Stomach (tissue), 9 donors: ENCODE measurements around the gene ACSL4. TPM values are rescaled to one million over a fixed set of nuclear protein-coding genes. Genes with fewer than 3 reads are reported as not detected.
"Not testable (repeated sequence)": the region's sequence is repeated elsewhere in the genome, so short reads cannot be mapped to it uniquely, and the experiment has no call there.

Source experiments
- DNase-seq, 2 donors: peaks; one replicate each; pipeline versions ENCODE4 v3.0.0 to v3.0.0-alpha.2; 2013 to 2019
- H3K27ac ChIP-seq, 5 donors: fragments of 200-600 bp in 4 of 5; sonication (generic) in 4 of 5; one replicate each; pipeline ENCODE4 v1.5.1; 2013 to 2019; ENCODE audit warnings: mild to moderate bottlenecking in 1 of 5, moderate library complexity in 1 of 5
- H3K27me3 ChIP-seq, 3 donors: fragments of 200-600 bp; sonication (generic); one replicate each; pipeline ENCODE4 v1.5.1; 2017 to 2019; ENCODE audit warnings: mixed run types in 1 of 3
- H3K36me3 ChIP-seq, 4 donors: fragments of 200-600 bp; sonication (generic); 1 replicate in 3 of 4; 2 replicates in 1 of 4; pipeline ENCODE4 v1.5.1; 2016 to 2019
- H3K4me1 ChIP-seq, 4 donors: fragments of 200-600 bp; sonication (generic); one replicate each; pipeline ENCODE4 v1.5.1; 2016 to 2019
- H3K4me3 ChIP-seq, 4 donors: fragments of 200-600 bp; sonication (generic) in 3 of 4; one replicate each; pipeline ENCODE4 v1.5.1; 2016 to 2019; ENCODE audit warnings: mild to moderate bottlenecking in 1 of 4
- H3K9me3 ChIP-seq, 4 donors: fragments of 200-600 bp; sonication (generic); one replicate each; pipeline ENCODE4 v1.5.1; 2016 to 2019
- EP300 ChIP-seq: sonication (generic); formaldehyde crosslinking; IDR thresholded peaks from one replicate; pipeline ENCODE4 v1.6.1; 2017; ENCODE audit warnings: antibody characterized with exemption
- POLR2A ChIP-seq, 4 donors: fragments of 450-650 bp; IDR thresholded peaks; one replicate each; pipeline ENCODE4 v1.6.1; 2016; ENCODE audit warnings: antibody characterized with exemption in 4 of 4, control low read depth in 2 of 4, mild to moderate bottlenecking in 1 of 4, moderate library complexity in 1 of 4
- POLR2AphosphoS5 ChIP-seq, 3 donors: sonication (generic); formaldehyde crosslinking; IDR thresholded peaks; one replicate each; pipeline ENCODE4 v1.6.1; 2016; ENCODE audit warnings: antibody characterized with exemption in 3 of 3
- WGBS, 5 donors: extraction: QIAGEN DNeasy Blood & Tissue Kit in 3 of 5; methylation state at CpG; one replicate each; pipeline versions ENCODE4 v1.1.5 to v1.1.7; 2013 to 2018; 5-methylcytosine and 5-hydroxymethylcytosine counted together
- intact Hi-C: fragments of 100-400 bp; cut with DNase I; formaldehyde crosslinking; loops from one replicate; pipeline ENCODE4 v1.15.1; 2023; ENCODE audit warnings: low total_unique reads
- polyA plus RNA-seq, 3 donors: library from polyadenylated mRNA; stranded (reverse); fragments of 200-250 nt; gene quantifications; one replicate each; pipeline ENCODE4 v1.2.3, GENCODE V29; 2013
- total RNA-seq, 5 donors: library from RNA; depleted of rRNA; stranded (reverse); fragments of >200 nt; gene quantifications; one replicate each; pipeline versions ENCODE4 v1.1.0 to v1.2.3, GENCODE V29; 2014 to 2016
- TF ChIP-seq, protein P1 (sequence below), 7 experiments: fragments of 450-650 bp in 4 of 7; fragments of 200-600 bp in 3 of 7; sonication (generic) in 3 of 7; IDR thresholded peaks; one replicate each; pipeline ENCODE4 v1.5.1; 2016 to 2019; ENCODE audit warnings: antibody characterized with exemption in 7 of 7, control low read depth in 2 of 7, mild to moderate bottlenecking in 1 of 7
- donor health status: healthy with polysubstance abuse.
- donor health status: Bipolar disorder and iron deficiency.
- donor health status: healthy.

The ACSL4 gene
- total and polyA plus RNA-seq, 8 donors, result 4.1 to 53.4 (median 34.1) TPM

DNA sequence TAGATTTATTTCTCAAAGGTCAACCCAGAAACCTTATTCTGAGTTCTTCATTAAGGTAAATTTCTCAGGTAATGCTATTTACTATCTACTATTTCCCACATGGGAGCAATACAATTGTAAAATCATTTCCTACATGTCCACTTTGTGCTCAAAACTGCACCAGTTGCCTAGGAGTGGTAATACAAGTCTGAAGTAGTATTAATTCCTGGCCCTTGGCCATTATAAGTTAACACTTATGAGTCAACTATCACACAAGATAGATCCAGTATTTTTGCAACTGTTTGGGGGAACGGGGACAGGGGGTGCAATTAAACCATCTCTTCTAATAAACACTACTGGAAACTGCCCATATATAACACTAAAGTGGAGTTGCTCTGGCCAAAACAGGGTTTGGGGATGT lies 48.9 kb downstream of the ACSL4 start:
- H3K4me1 ChIP-seq, result no peaks in the 10 kb centered on the region
- no peaks in the 10 kb centered on the region for H3K27me3 ChIP-seq
- H3K36me3 ChIP-seq, result peaks cover 0 to 17% (median 9%) of the 10 kb centered on the region in 4 donors
- intact Hi-C loops, result no loop called here
- H3K9me3 ChIP-seq, result no peaks in the 10 kb centered on the region
- no peak overlapping the region for H3K4me3 ChIP-seq
- DNase-seq, result no peak
- WGBS, 5 donors, result 31 to 76% (median 64%) methylated on average over 1 of the region's 1 CpG
- no peak for TF ChIP-seq POLR2AphosphoS5 (IDR thresholded peaks at IDR 0.05)
- no peak for TF ChIP-seq POLR2A (IDR thresholded peaks at IDR 0.05)
- TF ChIP-seq, protein P1, sequence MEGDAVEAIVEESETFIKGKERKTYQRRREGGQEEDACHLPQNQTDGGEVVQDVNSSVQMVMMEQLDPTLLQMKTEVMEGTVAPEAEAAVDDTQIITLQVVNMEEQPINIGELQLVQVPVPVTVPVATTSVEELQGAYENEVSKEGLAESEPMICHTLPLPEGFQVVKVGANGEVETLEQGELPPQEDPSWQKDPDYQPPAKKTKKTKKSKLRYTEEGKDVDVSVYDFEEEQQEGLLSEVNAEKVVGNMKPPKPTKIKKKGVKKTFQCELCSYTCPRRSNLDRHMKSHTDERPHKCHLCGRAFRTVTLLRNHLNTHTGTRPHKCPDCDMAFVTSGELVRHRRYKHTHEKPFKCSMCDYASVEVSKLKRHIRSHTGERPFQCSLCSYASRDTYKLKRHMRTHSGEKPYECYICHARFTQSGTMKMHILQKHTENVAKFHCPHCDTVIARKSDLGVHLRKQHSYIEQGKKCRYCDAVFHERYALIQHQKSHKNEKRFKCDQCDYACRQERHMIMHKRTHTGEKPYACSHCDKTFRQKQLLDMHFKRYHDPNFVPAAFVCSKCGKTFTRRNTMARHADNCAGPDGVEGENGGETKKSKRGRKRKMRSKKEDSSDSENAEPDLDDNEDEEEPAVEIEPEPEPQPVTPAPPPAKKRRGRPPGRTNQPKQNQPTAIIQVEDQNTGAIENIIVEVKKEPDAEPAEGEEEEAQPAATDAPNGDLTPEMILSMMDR (IDR thresholded peaks at IDR 0.05), result no peak
- no peak overlapping the region for H3K27ac ChIP-seq

DNA sequence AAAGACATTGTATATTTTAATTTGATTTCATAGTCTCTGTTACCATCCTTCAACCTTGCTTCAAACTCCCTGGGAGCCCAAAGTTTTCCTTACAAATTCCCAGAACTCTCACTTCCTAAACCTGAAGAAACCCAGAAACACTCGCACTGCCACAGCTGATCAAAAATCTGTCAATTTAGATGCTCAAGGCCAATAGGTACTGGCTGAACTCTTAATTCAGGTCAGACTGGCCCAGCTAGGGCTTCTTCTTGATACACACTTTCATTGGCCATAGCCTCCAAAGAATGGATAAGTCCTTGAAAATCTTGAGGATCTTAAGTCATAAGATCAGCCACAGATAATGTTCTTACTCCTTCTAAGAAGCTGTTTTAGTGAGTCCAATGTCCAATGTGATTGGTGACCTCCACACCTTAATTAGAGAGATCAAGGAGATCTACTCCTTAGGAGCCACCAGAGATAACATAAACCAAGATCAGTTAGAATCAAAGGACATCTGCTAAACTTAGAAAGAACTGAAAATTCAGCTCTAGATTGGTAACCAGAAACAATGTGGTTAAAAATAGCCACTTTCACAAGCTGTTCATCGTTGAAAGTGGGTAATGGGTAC lies 51.5 kb downstream of the ACSL4 start:
- TF ChIP-seq EP300, result no peak
- TF ChIP-seq, protein P1 (IDR thresholded peaks at IDR 0.05), result no peak
- TF ChIP-seq POLR2AphosphoS5 (IDR thresholded peaks at IDR 0.05), result no peak
- TF ChIP-seq POLR2A (IDR thresholded peaks at IDR 0.05), result no peak
- Histone ChIP-seq H3K27ac (no peak overlapping the region), H3K36me3 (peaks cover 0 to 39% (median 24%) of the 10 kb centered on the region in 4 donors), H3K4me1 (no peaks in the 10 kb centered on the region), H3K27me3 (no peaks in the 10 kb centered on the region), H3K9me3 (no peaks in the 10 kb centered on the region), H3K4me3 (no peak overlapping the region)
- intact Hi-C loops, result no loop called here
- 66 to 82% (median 78%) methylated on average over 2 of the region's 2 CpGs for WGBS, 5 donors
- DNase-seq, result no peak

DNA sequence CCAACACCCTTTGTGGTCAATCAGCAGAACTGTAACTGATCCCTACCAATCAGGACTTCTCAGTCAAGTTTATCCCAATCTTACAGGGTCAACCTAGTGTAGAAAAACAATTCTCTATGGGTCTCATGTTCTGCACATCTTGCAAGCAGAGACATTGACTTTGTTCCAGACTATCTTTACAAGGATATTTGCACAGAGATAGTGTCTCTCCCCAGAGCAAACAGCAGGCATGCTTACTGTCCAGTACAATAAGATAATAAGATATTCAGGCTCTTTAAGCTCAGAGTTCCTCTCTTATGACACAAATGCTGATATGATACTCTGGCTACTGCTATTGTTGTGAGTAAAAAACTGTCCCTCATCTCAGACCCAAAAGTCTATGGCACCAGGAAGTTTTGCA lies 53.2 kb downstream of the ACSL4 start:
- intact Hi-C loops, result no loop called here
- TF ChIP-seq, protein P1 (IDR thresholded peaks at IDR 0.05), result no peak
- TF ChIP-seq EP300 (no peak), POLR2A (IDR thresholded peaks at IDR 0.05) (no peak), POLR2AphosphoS5 (IDR thresholded peaks at IDR 0.05) (no peak)

GRCh38 chrX:109672239-109672638 lies 60.8 kb downstream of the ACSL4 start:
- H3K27me3 ChIP-seq, result no peaks in the 10 kb centered on the region
- intact Hi-C loops, result no loop called here
- no peaks in the 10 kb centered on the region for H3K4me1 ChIP-seq
- no peak for TF ChIP-seq POLR2AphosphoS5 (IDR thresholded peaks at IDR 0.05)
- no peak for TF ChIP-seq EP300
- no peak for TF ChIP-seq POLR2A (IDR thresholded peaks at IDR 0.05)
- TF ChIP-seq, protein P1 (IDR thresholded peaks at IDR 0.05), result no peak
- peaks cover 0 to 44% (median 35%) of the 10 kb centered on the region in 4 donors for H3K36me3 ChIP-seq
- H3K27ac ChIP-seq, result no peak overlapping the region
- no peak overlapping the region for H3K4me3 ChIP-seq
- peaks cover 0 to 8% (median 0%) of the 10 kb centered on the region in 4 donors for H3K9me3 ChIP-seq
- DNase-seq, result no peak

More for the DNA sequence above, 53.2 kb downstream of the ACSL4 start:
- DNase-seq, result no peak
- H3K36me3 ChIP-seq, result peaks cover 0 to 57% (median 31%) of the 10 kb centered on the region in 4 donors
- no peaks in the 10 kb centered on the region for H3K9me3 ChIP-seq
- H3K4me1 ChIP-seq, result no peaks in the 10 kb centered on the region
- no peaks in the 10 kb centered on the region for H3K27me3 ChIP-seq
- H3K4me3 ChIP-seq, result no peak overlapping the region
- no peak overlapping the region for H3K27ac ChIP-seq

- H3K9me3 ChIP-seq, H3K4me1 ChIP-seq, DNase-seq, H3K27ac ChIP-seq, H3K27me3 ChIP-seq, H3K4me3 ChIP-seq, intact Hi-C loops: not testable (repeated sequence)
- peaks cover 0 to 44% (median 35%) of the 10 kb centered on the region in 4 donors for H3K36me3 ChIP-seq
- 96 to 100% (median 96%) methylated on average over 6 to 27 of the region's 29 CpGs for WGBS, 5 donors
Observed at GRCh38 chrX:109671170-109671569, 61.9 kb downstream of the ACSL4 start.
